A549 (cell line): Measurements from ENCODE around the gene LRRC72. TPM values are rescaled to one million over a fixed set of nuclear protein-coding genes. Genes with fewer than 3 reads are reported as not detected.

Source experiments
- ATAC-seq, 2 experiments: fragments of 200-7000 bp in 1 of 2; fragments of >200 bp in 1 of 2; cut with Nextera tagmentation in 1 of 2; cut with Tn5 transposase in 1 of 2; 3 replicates each; pipeline versions ENCODE4 v1.8.0 to v1.9.1; 2018 to 2020; ENCODE audit warnings: mild to moderate bottlenecking in 1 of 2, moderate library complexity in 1 of 2
- CTCF ChIA-PET: fragments of 300-600 bp; sonication (Branson Sonifier 250); formaldehyde crosslinking; extraction: SDS; loops from one replicate; lab custom pipeline; 2021; ENCODE audit warnings: antibody characterized with exemption, inconsistent platforms; lab: Yijun Ruan, JAX
- POLR2A ChIA-PET: fragments of 350-600 bp; formaldehyde crosslinking; extraction: SDS; loops from one replicate; lab custom pipeline; 2021; ENCODE audit warnings: antibody characterized with exemption, inconsistent platforms; lab: Yijun Ruan, JAX
- DNase-seq, 2 experiments: peaks; one replicate each; pipeline versions ENCODE4 v3.0.0 to v3.0.0-alpha.2; 2011 to 2016; ENCODE audit warnings: low read depth in 1 of 2, low spot score in 1 of 2
- FAIRE-seq: peaks from 2 replicates; lab custom pipeline; 2011; peaks lifted over from hg19 to GRCh38; lab: Jason Lieb, UNC
- H3K27ac ChIP-seq, 2 experiments: fragments of >200 bp; sonication (Bioruptor Twin); formaldehyde crosslinking; 3 replicates each; pipeline ENCODE4 v1.5.1; 2016 to 2017
- H3K4me1 ChIP-seq: fragments of >200 bp; sonication (Bioruptor Twin); formaldehyde crosslinking; 3 replicates; pipeline ENCODE4 v1.6.1; 2016
- H3K4me2 ChIP-seq: fragments of >200 bp; sonication (Bioruptor Twin); formaldehyde crosslinking; 3 replicates; pipeline ENCODE4 v1.6.1; 2016
- H3K4me3 ChIP-seq: fragments of >200 bp; sonication (Bioruptor Twin); formaldehyde crosslinking; 3 replicates; pipeline ENCODE4 v1.5.1; 2016
- H3K9me3 ChIP-seq: fragments of >200 bp; sonication (Bioruptor Twin); formaldehyde crosslinking; 3 replicates; pipeline ENCODE4 v1.6.1; 2016
- HDAC2 ChIP-seq: fragments of 200-600 bp; sonication (generic); IDR thresholded peaks from 2 replicates; pipeline ENCODE4 v1.6.1; 2016
- JUN ChIP-seq, 2 experiments: fragments of >200 bp; sonication (Bioruptor Twin); formaldehyde crosslinking; IDR thresholded peaks; 2 replicates in 1 of 2; 3 replicates in 1 of 2; pipeline ENCODE4 v1.6.1; 2016 to 2017
- NPAS2 ChIP-seq: fragments of 250-450 bp; sonication (Bioruptor Pico); IDR thresholded peaks from 2 replicates; pipeline ENCODE4 v1.8.0; 2022; ENCODE audit warnings: mild to moderate bottlenecking, moderate library complexity, borderline replicate concordance
- ZFP36 ChIP-seq: fragments of 450-650 bp; IDR thresholded peaks from 2 replicates; pipeline ENCODE4 v1.6.1; 2014; ENCODE audit warnings: borderline replicate concordance; ENCODE audit not compliant: partially characterized antibody
- WGBS: methylation state at CpG from one replicate; pipeline ENCODE4 v1.1.6; 2017; ENCODE audit errors: missing lambda C conversion rate; 5-methylcytosine and 5-hydroxymethylcytosine counted together
- polyA plus RNA-seq, 4 experiments: library from polyadenylated mRNA; depleted of rRNA in 3 of 4; stranded (reverse); fragments of >200 nt; fragmentation: RNase III in 1 of 4; extraction: RNeasy Plus Mini Kit Qiagen cat#74134 plus additional on column Dnase treatment in 1 of 4; gene quantifications; 2 replicates in 3 of 4; 3 replicates in 1 of 4; pipeline ENCODE4 v1.2.3, GENCODE V29; 2011 to 2017

LRRC72 gene
- polyA plus RNA-seq, 2 of the 4 experiments (the other 2 are of a cell fraction): not detected

DNA sequence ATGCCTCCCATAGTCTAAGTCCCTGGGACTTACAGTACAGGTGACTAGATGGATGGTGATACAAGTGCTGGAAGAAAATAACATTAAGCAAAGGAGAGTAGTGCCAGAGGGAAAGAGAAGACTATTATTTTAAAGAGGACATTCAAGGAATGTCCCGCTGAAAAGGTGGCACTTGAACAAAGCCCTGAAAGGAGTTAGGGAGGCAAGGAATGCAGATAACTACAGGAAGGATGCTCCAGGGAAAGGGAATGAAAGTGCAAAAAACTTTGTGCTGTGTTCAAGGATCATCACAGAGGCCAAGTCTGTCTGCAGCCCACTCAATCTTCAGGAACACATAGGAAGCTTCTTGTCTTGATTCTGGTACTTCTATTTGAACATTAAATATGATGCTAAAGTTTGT is 104.0 kb downstream of the LRRC72 start:
- Histone ChIP-seq H3K4me2 (no peak overlapping the region), H3K4me1 (peaks cover 9% of the 10 kb centered on the region; the same call in 2 of the 3 replicates), H3K9me3 (no peaks in the 10 kb centered on the region), H3K27ac (no peak overlapping the region), H3K4me3 (no peak overlapping the region)
- DNase-seq (no peak), ATAC-seq (no peak), FAIRE-seq (no peak)
- POLR2A ChIA-PET: no interaction called here
- CTCF ChIA-PET: no interaction called here
- WGBS: 94% methylated on average over 1 of the region's 1 CpG
- TF ChIP-seq JUN (IDR thresholded peaks at IDR 0.05) (no peak), HDAC2 (no peak), NPAS2 (CRISPR knock-in tag) (no peak), ZFP36 (no peak)

Other genes with a start within 250 kb of the LRRC72 start
- gene CRPPA, start 105.3 kb upstream of the LRRC72 start, polyA plus RNA-seq (2011; rRNA removed): 0.58 and 0.88 TPM in 2 replicates
- gene CRPPA, start 105.3 kb upstream of the LRRC72 start, polyA plus RNA-seq (2017; fragmentation: RNase III; extraction: RNeasy Plus Mini Kit Qiagen cat#74134 plus additional on column Dnase treatment): 0.46 to 0.78 TPM (median 0.59 TPM) in 3 replicates
- gene SOSTDC1, start 61.1 kb upstream of the LRRC72 start, polyA plus RNA-seq (2011; rRNA removed): 0.04 TPM in 1 of 2 replicates, not detected in the other
- not detected in 3 replicates for gene SOSTDC1, start 61.1 kb upstream of the LRRC72 start, polyA plus RNA-seq (2017; fragmentation: RNase III; extraction: RNeasy Plus Mini Kit Qiagen cat#74134 plus additional on column Dnase treatment)
- 24.2 and 26.1 TPM in 2 replicates for gene ANKMY2, start 118.9 kb downstream of the LRRC72 start, polyA plus RNA-seq (2011; rRNA removed)
- 13.3 to 15.3 TPM (median 14.3 TPM) in 3 replicates for gene ANKMY2, start 118.9 kb downstream of the LRRC72 start, polyA plus RNA-seq (2017; fragmentation: RNase III; extraction: RNeasy Plus Mini Kit Qiagen cat#74134 plus additional on column Dnase treatment)
- gene BZW2, start 119.4 kb downstream of the LRRC72 start, polyA plus RNA-seq (2011; rRNA removed): 101 and 108 TPM in 2 replicates
- 72.4 to 83.4 TPM (median 76.5 TPM) in 3 replicates for gene BZW2, start 119.4 kb downstream of the LRRC72 start, polyA plus RNA-seq (2017; fragmentation: RNase III; extraction: RNeasy Plus Mini Kit Qiagen cat#74134 plus additional on column Dnase treatment)
- 32.8 and 40.7 TPM in 2 replicates for gene TSPAN13, start 226.9 kb downstream of the LRRC72 start, polyA plus RNA-seq (2011; rRNA removed)
- 8.4 to 9.6 TPM (median 9.1 TPM) in 3 replicates for gene TSPAN13, start 226.9 kb downstream of the LRRC72 start, polyA plus RNA-seq (2017; fragmentation: RNase III; extraction: RNeasy Plus Mini Kit Qiagen cat#74134 plus additional on column Dnase treatment)